ENCODE results near the gene PKD1. TPM values are rescaled to one million over a fixed set of nuclear protein-coding genes. Genes with fewer than 3 reads are reported as not detected.
A peak's percentile ranks its signal among the peaks of the same experiment; 100 is the strongest.

PKD1 gene
- total RNA-seq, 4 donors from 2014 or later: 209 to 446 (median 293) TPM

DNA sequence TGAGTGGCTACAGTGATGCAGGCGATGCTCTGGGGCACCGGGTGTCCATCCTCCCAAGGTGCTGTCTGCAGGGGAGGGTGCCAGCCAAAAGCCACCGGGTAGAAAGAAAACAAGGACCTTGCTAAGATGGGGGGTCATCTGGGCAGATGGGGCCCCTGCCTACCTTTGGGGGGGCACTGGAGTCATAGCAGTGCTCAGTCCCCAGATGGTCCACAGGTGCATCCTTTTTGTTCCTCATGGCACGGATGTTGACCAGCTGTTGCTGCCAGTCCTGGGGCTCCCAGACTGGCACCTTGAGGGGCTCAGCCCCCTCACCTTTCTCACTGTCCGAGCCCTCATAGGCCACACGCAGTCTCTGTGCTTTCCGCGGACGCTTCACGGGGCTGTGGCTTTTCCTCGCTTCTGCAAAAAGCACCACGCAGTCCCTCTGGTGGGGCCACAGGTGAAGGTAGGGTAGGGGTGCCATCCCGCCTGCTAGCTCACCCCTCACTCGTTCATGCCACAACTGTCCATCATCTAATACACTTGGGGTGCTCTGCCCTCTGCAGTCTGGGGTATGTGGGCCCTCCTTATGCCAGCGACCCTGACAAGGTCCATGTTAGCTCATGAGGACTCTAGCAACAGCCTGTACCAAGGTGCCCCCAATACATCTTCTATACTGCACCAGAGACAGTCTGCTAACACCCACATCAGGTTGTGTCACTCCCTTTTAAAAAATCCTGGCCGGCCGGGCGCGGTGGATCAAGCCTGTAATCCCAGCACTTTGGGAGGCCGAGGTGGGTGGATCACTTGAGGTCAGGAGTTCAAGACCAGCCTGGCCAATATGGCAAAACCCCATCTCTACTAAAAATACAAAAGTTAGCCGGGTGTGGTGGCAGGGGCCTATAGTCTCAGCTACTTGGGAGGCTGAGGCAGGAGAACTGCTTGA is 89.5 kb downstream of the PKD1 start:
- H3K9me3 ChIP-seq: no peaks in the 10 kb centered on the region
- no peaks in the 10 kb centered on the region for H3K27me3 ChIP-seq
- peaks cover 51% of the 10 kb centered on the region for H3K4me1 ChIP-seq
- H3K27ac ChIP-seq: no peak overlapping the region
- 96% methylated on average over 19 of the region's 21 CpGs for WGBS
- peaks cover 7% of the 10 kb centered on the region for H3K36me3 ChIP-seq
- TF ChIP-seq EP300 (IDR thresholded peaks at IDR 0.05) (no peak), POLR2AphosphoS5 (IDR thresholded peaks at IDR 0.05) (no peak), POLR2A (IDR thresholded peaks at IDR 0.05) (no peak)
- TF ChIP-seq, protein P1, sequence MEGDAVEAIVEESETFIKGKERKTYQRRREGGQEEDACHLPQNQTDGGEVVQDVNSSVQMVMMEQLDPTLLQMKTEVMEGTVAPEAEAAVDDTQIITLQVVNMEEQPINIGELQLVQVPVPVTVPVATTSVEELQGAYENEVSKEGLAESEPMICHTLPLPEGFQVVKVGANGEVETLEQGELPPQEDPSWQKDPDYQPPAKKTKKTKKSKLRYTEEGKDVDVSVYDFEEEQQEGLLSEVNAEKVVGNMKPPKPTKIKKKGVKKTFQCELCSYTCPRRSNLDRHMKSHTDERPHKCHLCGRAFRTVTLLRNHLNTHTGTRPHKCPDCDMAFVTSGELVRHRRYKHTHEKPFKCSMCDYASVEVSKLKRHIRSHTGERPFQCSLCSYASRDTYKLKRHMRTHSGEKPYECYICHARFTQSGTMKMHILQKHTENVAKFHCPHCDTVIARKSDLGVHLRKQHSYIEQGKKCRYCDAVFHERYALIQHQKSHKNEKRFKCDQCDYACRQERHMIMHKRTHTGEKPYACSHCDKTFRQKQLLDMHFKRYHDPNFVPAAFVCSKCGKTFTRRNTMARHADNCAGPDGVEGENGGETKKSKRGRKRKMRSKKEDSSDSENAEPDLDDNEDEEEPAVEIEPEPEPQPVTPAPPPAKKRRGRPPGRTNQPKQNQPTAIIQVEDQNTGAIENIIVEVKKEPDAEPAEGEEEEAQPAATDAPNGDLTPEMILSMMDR (IDR thresholded peaks at IDR 0.05): no peak
- peak in 1 of 2 donors; percentile 59 for DNase-seq (ENCODE audit: low spot score in 2 of 2)
- peak overlapping the region; percentile 75 for H3K4me3 ChIP-seq

- Histone ChIP-seq H3K27ac (no peak overlapping the region), H3K27me3 (no peaks in the 10 kb centered on the region), H3K4me3 (no peak overlapping the region), H3K36me3 (no peaks in the 10 kb centered on the region), H3K4me1 (peaks cover 67% of the 10 kb centered on the region), H3K9me3 (no peaks in the 10 kb centered on the region)
- WGBS: 88% methylated on average over 19 of the region's 22 CpGs
- no peak for TF ChIP-seq POLR2A (IDR thresholded peaks at IDR 0.05)
- TF ChIP-seq EP300 (IDR thresholded peaks at IDR 0.05): no peak
- TF ChIP-seq, protein P1 (IDR thresholded peaks at IDR 0.05): no peak
- no peak for TF ChIP-seq POLR2AphosphoS5 (IDR thresholded peaks at IDR 0.05)
- DNase-seq (ENCODE audit: low spot score in 2 of 2): peak in 1 of 2 donors; percentile 61
These were observed 91.2 kb downstream of the PKD1 start for GRCh38 chr16:2044541-2044940.

DNA sequence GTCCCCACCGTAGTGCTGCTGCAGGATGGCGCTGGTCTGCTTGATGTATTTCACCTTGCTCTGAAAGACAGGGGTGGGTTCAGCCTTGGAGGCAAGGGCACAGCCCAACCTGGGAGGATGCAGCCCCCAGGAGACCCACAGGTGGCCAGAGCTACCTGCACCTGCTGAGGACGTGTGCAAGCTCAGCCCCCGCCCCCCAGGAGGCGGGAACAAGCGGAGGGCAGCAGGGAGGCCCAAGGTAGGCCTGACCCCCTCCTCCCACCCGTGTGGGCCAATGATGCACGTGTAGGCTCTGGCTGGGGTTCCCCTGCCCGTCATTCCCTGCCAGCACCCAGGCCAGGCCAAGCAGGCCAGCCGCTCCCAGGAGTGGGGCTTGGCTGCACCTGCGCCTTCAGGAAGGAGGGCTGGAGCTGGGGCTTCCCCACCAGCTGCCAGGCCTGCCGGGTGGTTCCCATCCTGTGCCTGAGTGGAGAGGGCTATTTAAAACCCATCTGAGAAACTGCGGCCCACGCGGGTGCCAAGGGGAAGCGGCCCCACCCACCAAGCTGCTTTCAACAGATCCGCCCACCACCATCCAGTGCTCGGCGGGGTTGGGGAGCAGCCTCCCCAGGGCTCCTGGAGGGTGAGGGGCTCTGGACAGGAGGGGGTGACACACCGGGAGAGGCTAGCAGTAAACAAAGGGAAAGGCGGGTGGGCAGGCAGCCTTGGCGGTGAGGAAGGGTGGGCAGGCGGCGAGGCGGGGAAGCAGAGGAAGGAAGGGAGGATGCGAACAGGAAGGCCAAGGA is 91.8 kb downstream of the PKD1 start:
- Histone ChIP-seq H3K27me3 (no peaks in the 10 kb centered on the region), H3K4me1 (peaks cover 68% of the 10 kb centered on the region), H3K4me3 (no peak overlapping the region), H3K36me3 (no peaks in the 10 kb centered on the region), H3K9me3 (no peaks in the 10 kb centered on the region), H3K27ac (peak overlapping the region; percentile 10)
- TF ChIP-seq EP300 (IDR thresholded peaks at IDR 0.05) (no peak), POLR2AphosphoS5 (IDR thresholded peaks at IDR 0.05) (no peak), POLR2A (IDR thresholded peaks at IDR 0.05) (no peak)
- TF ChIP-seq, protein P1 (IDR thresholded peaks at IDR 0.05): no peak
- peak in 1 of 2 donors; percentile 70 for DNase-seq (ENCODE audit: low spot score in 2 of 2)
- 62% methylated on average over 16 of the region's 26 CpGs for WGBS

DNA sequence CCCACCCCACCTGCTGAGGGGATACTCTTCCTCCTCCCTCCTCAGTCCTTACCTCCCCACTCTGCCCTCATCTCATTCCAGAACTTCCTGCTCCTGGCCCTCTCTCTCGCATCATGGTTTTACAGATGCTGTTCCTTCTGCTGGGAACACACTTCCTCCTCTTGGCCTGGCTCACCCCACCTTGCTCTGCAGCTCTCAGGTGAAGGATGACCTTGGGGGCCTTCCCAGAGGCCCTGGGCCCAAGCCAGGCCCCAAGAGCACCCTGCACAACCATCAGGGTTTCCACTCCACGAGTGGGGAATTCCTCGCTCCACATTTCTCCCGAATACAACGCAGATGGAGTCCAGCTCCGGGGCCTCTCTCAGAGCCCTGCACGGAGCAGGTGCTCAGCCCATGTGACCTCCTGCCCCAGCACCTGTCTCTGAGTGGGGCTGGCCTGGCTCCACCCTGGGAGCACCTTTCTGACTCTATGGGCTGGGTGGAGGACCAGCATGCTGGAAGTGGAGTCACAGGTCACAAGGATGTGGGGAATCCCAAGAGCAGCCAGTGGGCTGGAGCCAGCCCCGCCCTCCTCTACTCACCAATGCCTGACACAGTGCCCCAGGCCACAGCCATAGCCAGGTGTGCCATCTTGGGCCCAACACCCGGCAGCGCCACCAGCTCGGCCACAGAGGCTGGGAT is 92.6 kb downstream of the PKD1 start:
- TF ChIP-seq, protein P1 (IDR thresholded peaks at IDR 0.05): no peak
- no peak for TF ChIP-seq EP300 (IDR thresholded peaks at IDR 0.05)
- TF ChIP-seq POLR2AphosphoS5 (IDR thresholded peaks at IDR 0.05): no peak
- Histone ChIP-seq H3K9me3 (no peaks in the 10 kb centered on the region), H3K36me3 (no peaks in the 10 kb centered on the region), H3K4me1 (peaks cover 70% of the 10 kb centered on the region), H3K27me3 (no peaks in the 10 kb centered on the region), H3K4me3 (no peak overlapping the region), H3K27ac (no peak overlapping the region)
- peak in 1 of 2 donors; percentile 65 for DNase-seq (ENCODE audit: low spot score in 2 of 2)
- 78% methylated on average over 6 of the region's 11 CpGs for WGBS

Measured in suprapubic skin (tissue), 4 donors.